GM10248 (cell line): Measurements from ENCODE around the gene HOXD4.

Source experiments
- CTCF ChIA-PET: fragments of 300-600 bp; sonication (Branson Sonifier 250); formaldehyde crosslinking; extraction: SDS; loops from one replicate; lab custom pipeline; 2021; ENCODE audit warnings: antibody characterized with exemption; lab: Yijun Ruan, JAX
- POLR2A ChIA-PET: fragments of 350-650 bp; sonication (Branson Sonifier 250); formaldehyde crosslinking; extraction: SDS; loops from one replicate; lab custom pipeline; 2020; ENCODE audit warnings: antibody characterized with exemption; lab: Yijun Ruan, JAX
- DNase-seq: peaks from one replicate; pipeline ENCODE4 v3.0.0; 2012; ENCODE audit errors: extremely low spot score
- TF ChIP-seq, protein P1 (sequence below): IDR thresholded peaks from 2 replicates; pipeline ENCODE4 v1.5.1; 2012; ENCODE audit warnings: mild to moderate bottlenecking, low read depth; ENCODE audit errors: extremely low read depth, missing control alignments, control extremely low read depth

HOXD4 gene

DNA sequence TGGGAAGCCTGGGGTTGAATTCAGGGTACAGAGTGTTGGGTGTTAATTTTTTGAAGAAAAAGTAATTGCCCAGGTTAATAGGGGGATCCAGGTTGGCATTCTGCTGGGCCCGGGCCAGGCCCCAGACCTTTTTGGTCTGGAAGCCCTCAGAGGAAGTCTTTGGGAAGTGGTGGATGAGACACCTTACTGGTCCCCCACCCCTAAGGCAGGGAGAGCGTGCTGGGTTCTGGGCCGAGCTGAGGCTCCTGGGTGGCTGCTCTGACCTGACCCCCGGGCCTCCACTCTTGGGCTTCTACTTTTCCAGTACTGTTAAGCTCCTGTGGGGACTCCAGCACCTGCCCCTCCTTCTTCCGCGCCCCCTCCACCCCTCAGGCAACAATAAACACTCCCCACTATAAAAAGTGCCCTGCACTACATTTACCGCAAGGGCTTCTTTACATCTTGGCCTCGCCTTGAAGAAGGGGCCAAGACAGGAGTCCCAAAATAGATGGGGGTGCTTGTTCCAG lies 5.0 kb downstream of the HOXD4 start:
- CTCF ChIA-PET = interaction anchor here (1.4 kb wide), 1 partner anchor 16 kb away, joined by 3 read pairs; no protein-coding TSS in a partner anchor
- POLR2A ChIA-PET = no interaction called here
- TF ChIP-seq, protein P1, sequence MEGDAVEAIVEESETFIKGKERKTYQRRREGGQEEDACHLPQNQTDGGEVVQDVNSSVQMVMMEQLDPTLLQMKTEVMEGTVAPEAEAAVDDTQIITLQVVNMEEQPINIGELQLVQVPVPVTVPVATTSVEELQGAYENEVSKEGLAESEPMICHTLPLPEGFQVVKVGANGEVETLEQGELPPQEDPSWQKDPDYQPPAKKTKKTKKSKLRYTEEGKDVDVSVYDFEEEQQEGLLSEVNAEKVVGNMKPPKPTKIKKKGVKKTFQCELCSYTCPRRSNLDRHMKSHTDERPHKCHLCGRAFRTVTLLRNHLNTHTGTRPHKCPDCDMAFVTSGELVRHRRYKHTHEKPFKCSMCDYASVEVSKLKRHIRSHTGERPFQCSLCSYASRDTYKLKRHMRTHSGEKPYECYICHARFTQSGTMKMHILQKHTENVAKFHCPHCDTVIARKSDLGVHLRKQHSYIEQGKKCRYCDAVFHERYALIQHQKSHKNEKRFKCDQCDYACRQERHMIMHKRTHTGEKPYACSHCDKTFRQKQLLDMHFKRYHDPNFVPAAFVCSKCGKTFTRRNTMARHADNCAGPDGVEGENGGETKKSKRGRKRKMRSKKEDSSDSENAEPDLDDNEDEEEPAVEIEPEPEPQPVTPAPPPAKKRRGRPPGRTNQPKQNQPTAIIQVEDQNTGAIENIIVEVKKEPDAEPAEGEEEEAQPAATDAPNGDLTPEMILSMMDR = no peak
- DNase-seq = no peak

DNA sequence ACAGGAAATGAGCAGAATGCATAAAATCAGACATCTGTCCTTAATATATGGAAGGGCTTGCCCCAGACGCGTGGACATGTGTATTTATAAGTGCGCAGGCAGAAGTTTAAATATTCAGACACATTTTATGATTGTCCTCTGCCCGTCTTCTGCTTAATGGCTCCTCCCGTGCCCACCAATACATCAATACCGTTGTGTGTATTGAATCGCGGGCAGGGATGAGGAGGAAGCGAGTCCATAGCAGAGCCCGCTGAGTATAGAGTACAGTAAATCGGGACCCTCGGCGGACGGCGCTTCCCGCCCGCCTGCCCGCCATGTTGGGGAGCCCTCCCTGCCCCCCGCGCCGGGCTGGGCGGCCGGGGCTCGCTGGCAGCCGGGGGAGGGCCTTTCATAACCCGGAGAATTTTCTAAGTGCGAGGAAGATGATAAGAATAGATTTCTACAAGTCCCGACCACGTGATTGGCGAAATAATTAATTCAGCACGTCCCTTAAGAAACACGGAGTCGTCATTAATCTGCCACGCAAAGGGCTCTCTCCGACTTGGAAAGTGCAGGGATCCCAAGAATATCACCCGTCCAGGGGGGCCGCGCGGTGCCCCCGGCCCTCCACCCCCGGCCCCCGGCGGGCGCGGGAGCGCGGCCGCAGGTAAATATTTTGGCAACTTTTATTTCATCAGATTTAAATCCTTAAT lies 5.6 kb downstream of the HOXD4 start, which contains the start of gene HOXD3:
Gene HOXD3 (plus strand): TSS at position 501 of the 692 bp plus-strand sequence. CDS start 11,808 bp downstream, outside the sequence.
- DNase-seq = no peak
- TF ChIP-seq, protein P1 = no peak
- POLR2A ChIA-PET = no interaction called here
- CTCF ChIA-PET = interaction anchor here (1.4 kb wide), 1 partner anchor 17 kb away, joined by 3 read pairs; no protein-coding TSS in a partner anchor

DNA sequence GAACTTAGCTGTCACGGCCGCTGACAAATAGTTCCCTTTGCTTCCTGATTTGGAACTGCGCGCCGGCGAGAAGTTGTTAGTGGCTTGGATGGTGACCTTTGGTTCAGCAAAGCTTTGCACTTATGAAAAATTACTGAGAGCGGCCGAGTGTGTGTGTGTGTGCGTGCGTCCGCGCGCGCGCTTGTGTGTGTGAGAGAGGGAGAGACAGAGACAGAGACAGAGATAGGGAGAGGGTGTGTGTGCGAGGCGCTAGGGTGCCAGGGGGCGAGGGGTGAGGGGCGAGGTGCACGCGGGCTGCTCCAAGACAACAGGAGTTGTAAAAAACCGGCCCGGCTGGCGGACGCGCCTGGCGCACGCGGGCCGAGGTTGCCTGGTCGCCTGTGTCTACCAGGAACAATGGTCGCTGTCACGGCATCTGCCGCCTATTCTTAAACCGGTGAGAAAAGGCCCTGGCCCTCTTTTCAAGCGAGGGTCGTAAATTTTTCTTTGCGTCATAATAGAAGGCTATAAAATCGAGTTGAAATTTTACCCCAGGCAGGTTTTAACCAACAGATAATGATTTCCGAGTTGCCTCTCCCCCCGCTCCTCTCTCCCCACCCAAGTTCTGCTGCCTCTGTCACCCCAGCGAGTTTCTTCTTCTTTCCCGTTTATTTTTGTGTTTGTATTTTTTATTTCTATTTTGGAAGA lies 6.3 kb downstream of the HOXD4 start:
- DNase-seq = no peak
- POLR2A ChIA-PET = no interaction called here
- CTCF ChIA-PET = interaction anchor here (1.6 kb wide), 1 partner anchor 47 kb away, joined by 5 read pairs; no protein-coding TSS in a partner anchor
- TF ChIP-seq, protein P1 = no peak

DNA sequence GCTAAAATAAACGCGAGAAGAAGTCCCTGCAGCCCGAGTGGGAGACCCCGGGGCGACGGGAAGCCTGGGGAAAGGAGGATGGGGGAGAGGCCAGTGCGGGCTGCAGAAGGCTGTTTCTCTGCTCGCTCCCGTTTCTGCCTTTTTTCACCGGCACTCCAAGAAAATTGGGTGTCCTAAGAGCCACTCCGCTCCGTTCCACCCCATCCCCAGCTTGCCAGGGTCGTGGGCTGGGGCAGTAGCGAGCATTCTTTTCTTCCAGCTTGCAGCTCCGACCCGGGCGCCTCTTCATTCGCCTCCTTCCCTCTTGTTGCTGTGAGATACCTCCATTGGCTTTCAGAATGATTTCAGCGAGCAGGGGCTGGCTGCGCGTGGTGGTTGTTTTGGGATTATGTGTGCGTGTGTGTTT lies 6.8 kb downstream of the HOXD4 start:
- ChIA-PET CTCF (interaction anchor here (1.6 kb wide), 1 partner anchor 48 kb away, joined by 5 read pairs; no protein-coding TSS in a partner anchor), POLR2A (interaction anchor here (0.5 kb wide), 1 partner anchor 61 kb away, joined by 8 read pairs; no protein-coding TSS in a partner anchor)
- TF ChIP-seq, protein P1 = no peak
- no peak for DNase-seq

DNA sequence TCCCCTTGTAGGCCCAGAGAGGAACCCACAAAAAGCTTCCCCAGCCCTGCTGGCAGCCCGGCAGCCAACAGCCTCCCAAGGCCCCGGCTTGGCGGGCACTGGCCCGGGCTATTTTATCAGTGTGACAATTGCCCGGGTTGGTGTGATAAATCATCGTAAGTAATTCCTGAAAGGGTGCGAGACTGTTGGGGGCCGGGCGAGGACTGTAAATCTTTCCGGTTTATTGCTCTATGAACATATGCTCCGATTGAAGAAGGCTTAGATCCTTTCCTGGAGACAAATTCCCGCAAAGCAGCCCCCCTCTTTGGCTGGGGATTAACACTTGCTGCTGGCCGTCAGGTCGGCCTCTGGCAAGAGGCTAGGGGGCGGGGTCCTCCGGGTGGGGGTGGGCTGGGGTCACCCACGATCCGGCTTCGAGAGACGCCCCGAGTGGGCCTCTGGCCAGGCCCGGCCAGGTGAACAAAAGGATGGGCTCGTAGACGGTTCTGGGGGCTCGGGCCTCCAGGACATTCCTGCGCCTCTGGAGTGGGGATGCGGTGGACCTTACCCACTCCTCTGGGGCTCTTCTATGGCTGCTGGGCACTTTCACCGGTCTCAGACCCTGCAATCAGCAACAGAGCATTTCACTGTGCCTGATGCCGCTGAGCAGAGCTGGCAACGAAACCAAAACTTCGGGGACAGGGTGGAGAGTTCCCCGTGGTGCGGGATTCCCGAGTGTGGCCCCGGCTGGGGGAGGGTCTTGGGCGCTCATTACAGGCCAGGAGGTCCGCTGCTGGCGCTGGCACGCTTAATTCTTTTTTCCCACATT lies 7.7 kb downstream of the HOXD4 start:
- TF ChIP-seq, protein P1 = no peak
- POLR2A ChIA-PET = interaction anchor here (0.5 kb wide), 1 partner anchor 62 kb away, joined by 8 read pairs; no protein-coding TSS in a partner anchor
- DNase-seq = no peak
- CTCF ChIA-PET = interaction anchor here (1.4 to 1.6 kb wide), 2 partner anchors 32 to 49 kb away, joined by 4 to 5 read pairs; no protein-coding TSS in a partner anchor

DNA sequence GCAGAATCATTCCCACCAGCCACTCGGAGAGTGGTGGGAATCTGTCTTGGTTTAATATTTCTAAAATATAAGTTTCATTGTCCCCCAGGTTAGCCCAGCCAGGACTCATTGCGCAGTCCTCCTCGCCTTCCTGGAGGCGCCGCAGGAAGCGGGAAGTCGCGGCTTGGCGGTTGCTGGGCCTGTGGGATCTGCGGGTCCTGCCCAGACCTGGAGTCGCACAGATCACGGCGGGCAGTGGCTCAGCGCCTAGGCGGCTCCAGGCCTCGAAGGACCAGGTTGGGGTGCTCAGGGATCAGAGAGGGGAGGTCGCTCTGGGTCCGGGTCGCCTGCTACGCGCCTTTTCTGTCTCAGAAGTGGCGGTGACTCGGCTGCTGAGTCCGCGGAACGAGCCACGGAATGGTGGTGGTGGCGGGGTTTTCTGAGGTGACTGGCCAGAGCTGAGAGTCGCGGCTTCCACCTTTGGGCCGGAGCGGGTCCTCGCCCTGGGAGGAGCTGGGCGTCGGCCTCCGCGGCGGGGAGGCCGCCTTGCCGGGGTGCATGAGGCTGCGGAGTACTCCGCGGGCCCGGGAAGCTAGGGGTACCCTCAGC lies 8.4 kb downstream of the HOXD4 start:
- TF ChIP-seq, protein P1 = no peak
- POLR2A ChIA-PET = no interaction called here

More for the DNA sequence above, 8.4 kb downstream of the HOXD4 start:
- DNase-seq = no peak
- CTCF ChIA-PET = interaction anchor here (1.0 to 3.6 kb wide), 3 partner anchors 20 to 33 kb away, joined by 3 to 19 read pairs (median 4); no protein-coding TSS in a partner anchor
